Activated gamma-delta T cell treated with Interleukin-2 at 50 U/mL for 16 hours (primary cell): Measurements from ENCODE around the gene FCGR1A.
"Not testable (repeated sequence)": the region's sequence is repeated elsewhere in the genome, so short reads cannot be mapped to it uniquely, and the experiment has no call there.

ENCODE experiments used
- DNase-seq: peaks from one replicate; pipeline ENCODE4 v3.0.0-alpha.2; 2020

Gene FCGR1A

DNA sequence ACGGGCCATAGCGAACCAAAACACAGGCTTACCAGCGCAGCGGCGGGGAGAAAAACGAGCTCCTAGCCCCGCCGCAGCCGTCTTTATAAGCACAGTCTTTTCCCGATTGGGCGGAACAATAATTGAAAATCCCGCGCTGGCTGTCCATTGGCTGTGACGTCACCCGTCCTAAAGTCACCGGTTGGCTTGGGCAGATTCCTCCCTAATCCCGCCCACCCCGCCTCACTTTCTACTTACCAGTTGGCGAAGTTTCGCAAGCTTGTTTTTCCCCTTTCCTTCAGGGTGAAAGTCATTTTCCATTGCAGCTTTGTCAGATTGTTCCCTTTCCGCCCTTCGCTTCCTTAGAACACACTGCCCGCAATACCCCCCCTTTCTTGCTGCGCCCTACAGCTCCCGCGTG is 58.7 kb downstream of the FCGR1A start:
- not testable (repeated sequence) for DNase-seq
